Panc1 (cell line): ENCODE results near the gene TNS2. TPM values are rescaled to one million over a fixed set of nuclear protein-coding genes. Genes with fewer than 3 reads are reported as not detected.

ENCODE experiments used
- ATAC-seq: fragments of 200-7000 bp; cut with Tn5 transposase; 2 replicates; pipeline ENCODE4 v1.9.1; 2020; ENCODE audit warnings: mild to moderate bottlenecking, moderate library complexity
- BruUV-seq: library from RNA; stranded (reverse); fragments of 400-500 nt; replicated peaks from 2 replicates; lab custom pipeline; 2021; lab: Mats Ljungman, UMichigan
- CTCF ChIA-PET: fragments of 300-600 bp; sonication (Branson Sonifier 250); formaldehyde crosslinking; loops from one replicate; lab custom pipeline; 2022; ENCODE audit warnings: antibody characterized with exemption; lab: Charles Lee
- POLR2A ChIA-PET: fragments of 300-600 bp; sonication (Branson Sonifier 250); formaldehyde crosslinking; loops from one replicate; lab custom pipeline; 2022; ENCODE audit warnings: antibody characterized with exemption; lab: Charles Lee
- DNase-seq: peaks from one replicate; pipeline ENCODE4 v3.0.0-alpha.2; 2010; ENCODE audit warnings: low read depth, low spot score
- H3K27ac ChIP-seq: 2 replicates; pipeline ENCODE4 v1.5.1; 2011; ENCODE audit warnings: mild to moderate bottlenecking, low read length, inconsistent platforms
- H3K27me3 ChIP-seq: fragments of 200-500 bp; sonication (Bioruptor generic); 2 replicates; pipeline ENCODE4 v1.6.0; 2014; ENCODE audit warnings: low read length, inconsistent platforms; ENCODE audit not compliant: control insufficient read depth, insufficient read depth
- H3K36me3 ChIP-seq: fragments of 200-500 bp; sonication (Bioruptor generic); 2 replicates; pipeline ENCODE4 v1.5.1; 2014; ENCODE audit warnings: inconsistent platforms, mild to moderate bottlenecking, low read length, moderate library complexity; ENCODE audit not compliant: control insufficient read depth, insufficient read depth
- H3K4me1 ChIP-seq: 2 replicates; pipeline ENCODE4 v1.5.1; 2011; ENCODE audit warnings: inconsistent platforms, mild to moderate bottlenecking, low read length, moderate library complexity; ENCODE audit not compliant: control insufficient read depth, insufficient read depth
- H3K4me3 ChIP-seq, 2 experiments: 2 replicates each; pipeline ENCODE4 v1.5.1; 2011 to 2012; ENCODE audit warnings: low read depth in 2 of 2, low read length in 2 of 2, mild to moderate bottlenecking in 2 of 2, inconsistent platforms in 1 of 2, moderate library complexity in 1 of 2
- H3K9me3 ChIP-seq: fragments of 200-500 bp; sonication (Bioruptor generic); 2 replicates; pipeline ENCODE4 v1.5.1; 2014; ENCODE audit warnings: low read depth, mild to moderate bottlenecking, inconsistent platforms, low read length, moderate library complexity; ENCODE audit not compliant: control insufficient read depth, insufficient read depth
- POLR2AphosphoS5 ChIP-seq: IDR thresholded peaks from 2 replicates; pipeline ENCODE4 v1.6.1; 2012; ENCODE audit warnings: mild to moderate bottlenecking, low read depth, low read length, moderate library complexity
- in situ Hi-C: cut with HindIII; loops from 2 replicates; pipeline ENCODE4 v1.10.0; 2016; ENCODE audit warnings: low sequenced_read_pairs, low pct_unique_long_range_greater_than_20kb
- intact Hi-C: fragments of 100-400 bp; cut with micrococcal nuclease; formaldehyde crosslinking; loops from one replicate; pipeline ENCODE4 v1.10.0; 2022; ENCODE audit not compliant: unreplicated experiment
- total RNA-seq: library from RNA; stranded (reverse); gene quantifications from one replicate; pipeline ENCODE4 v1.2.1, GENCODE V29; 2021; ENCODE audit not compliant: unreplicated experiment
- TF ChIP-seq, protein P1 (sequence below), 2 experiments: IDR thresholded peaks; 2 replicates each; pipeline ENCODE4 v1.6.1; 2011 to 2012; ENCODE audit warnings: low read depth in 2 of 2, control low read depth in 1 of 2, low read length in 1 of 2, mild to moderate bottlenecking in 1 of 2, moderate library complexity in 1 of 2; ENCODE audit not compliant: insufficient read depth in 1 of 2
- TF ChIP-seq, protein P2 (sequence below): fragments of 450-650 bp; IDR thresholded peaks from 2 replicates; pipeline ENCODE4 v1.5.1; 2017; ENCODE audit warnings: mild to moderate bottlenecking

The TNS2 gene
- total RNA-seq, 1 experiment from 2014 or later, result 48.1 TPM

DNA sequence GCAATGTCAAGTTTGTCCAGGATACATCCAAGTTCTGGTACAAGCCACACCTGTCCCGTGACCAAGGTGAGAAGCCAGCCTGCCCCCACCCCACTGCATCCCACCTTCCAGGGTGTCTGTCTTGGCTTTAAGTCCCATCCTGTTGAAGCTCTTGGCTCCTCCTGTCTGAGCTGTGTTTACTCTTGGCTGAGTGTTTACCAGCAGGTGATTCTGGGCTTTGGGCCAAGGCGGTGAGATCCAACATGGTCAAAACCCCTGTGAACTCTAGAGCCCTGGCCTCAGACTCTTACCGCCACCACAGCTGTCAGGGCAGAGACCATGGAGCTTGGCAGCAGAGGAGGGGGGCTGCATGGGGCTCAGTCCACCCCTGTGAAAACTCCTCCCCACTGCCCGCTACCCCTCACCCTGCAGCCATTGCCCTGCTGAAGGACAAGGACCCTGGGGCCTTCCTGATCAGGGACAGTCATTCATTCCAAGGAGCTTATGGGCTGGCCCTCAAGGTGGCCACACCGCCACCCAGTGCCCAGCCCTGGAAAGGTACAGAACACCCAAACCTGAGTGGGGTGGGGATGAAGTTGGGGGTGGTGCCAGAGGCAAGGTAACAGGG is 11.6 kb downstream of the TNS2 start:
- in situ Hi-C loops, result no loop called here
- DNase-seq (no peak), ATAC-seq (peak; percentile 65)
- TF ChIP-seq, protein P1, sequence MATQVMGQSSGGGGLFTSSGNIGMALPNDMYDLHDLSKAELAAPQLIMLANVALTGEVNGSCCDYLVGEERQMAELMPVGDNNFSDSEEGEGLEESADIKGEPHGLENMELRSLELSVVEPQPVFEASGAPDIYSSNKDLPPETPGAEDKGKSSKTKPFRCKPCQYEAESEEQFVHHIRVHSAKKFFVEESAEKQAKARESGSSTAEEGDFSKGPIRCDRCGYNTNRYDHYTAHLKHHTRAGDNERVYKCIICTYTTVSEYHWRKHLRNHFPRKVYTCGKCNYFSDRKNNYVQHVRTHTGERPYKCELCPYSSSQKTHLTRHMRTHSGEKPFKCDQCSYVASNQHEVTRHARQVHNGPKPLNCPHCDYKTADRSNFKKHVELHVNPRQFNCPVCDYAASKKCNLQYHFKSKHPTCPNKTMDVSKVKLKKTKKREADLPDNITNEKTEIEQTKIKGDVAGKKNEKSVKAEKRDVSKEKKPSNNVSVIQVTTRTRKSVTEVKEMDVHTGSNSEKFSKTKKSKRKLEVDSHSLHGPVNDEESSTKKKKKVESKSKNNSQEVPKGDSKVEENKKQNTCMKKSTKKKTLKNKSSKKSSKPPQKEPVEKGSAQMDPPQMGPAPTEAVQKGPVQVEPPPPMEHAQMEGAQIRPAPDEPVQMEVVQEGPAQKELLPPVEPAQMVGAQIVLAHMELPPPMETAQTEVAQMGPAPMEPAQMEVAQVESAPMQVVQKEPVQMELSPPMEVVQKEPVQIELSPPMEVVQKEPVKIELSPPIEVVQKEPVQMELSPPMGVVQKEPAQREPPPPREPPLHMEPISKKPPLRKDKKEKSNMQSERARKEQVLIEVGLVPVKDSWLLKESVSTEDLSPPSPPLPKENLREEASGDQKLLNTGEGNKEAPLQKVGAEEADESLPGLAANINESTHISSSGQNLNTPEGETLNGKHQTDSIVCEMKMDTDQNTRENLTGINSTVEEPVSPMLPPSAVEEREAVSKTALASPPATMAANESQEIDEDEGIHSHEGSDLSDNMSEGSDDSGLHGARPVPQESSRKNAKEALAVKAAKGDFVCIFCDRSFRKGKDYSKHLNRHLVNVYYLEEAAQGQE (IDR thresholded peaks at IDR 0.05; ENCODE audit: insufficient read depth in 1 of 2, low read depth in 2 of 2, low read length in 1 of 2), result no peak
- TF ChIP-seq, protein P2, sequence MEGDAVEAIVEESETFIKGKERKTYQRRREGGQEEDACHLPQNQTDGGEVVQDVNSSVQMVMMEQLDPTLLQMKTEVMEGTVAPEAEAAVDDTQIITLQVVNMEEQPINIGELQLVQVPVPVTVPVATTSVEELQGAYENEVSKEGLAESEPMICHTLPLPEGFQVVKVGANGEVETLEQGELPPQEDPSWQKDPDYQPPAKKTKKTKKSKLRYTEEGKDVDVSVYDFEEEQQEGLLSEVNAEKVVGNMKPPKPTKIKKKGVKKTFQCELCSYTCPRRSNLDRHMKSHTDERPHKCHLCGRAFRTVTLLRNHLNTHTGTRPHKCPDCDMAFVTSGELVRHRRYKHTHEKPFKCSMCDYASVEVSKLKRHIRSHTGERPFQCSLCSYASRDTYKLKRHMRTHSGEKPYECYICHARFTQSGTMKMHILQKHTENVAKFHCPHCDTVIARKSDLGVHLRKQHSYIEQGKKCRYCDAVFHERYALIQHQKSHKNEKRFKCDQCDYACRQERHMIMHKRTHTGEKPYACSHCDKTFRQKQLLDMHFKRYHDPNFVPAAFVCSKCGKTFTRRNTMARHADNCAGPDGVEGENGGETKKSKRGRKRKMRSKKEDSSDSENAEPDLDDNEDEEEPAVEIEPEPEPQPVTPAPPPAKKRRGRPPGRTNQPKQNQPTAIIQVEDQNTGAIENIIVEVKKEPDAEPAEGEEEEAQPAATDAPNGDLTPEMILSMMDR, result peak; percentile 71
- no peaks in the 10 kb centered on the region; the same call in 1 of the 2 replicates for H3K36me3 ChIP-seq
- H3K4me1 ChIP-seq, result peaks cover 13% of the 10 kb centered on the region
- H3K27ac ChIP-seq, result 0 out of 2 replicates have a peak overlapping the region, but pooled peaks have one; percentile 12
- POLR2A ChIA-PET, result no interaction called here
- no peaks in the 10 kb centered on the region for H3K9me3 ChIP-seq
- no peaks in the 10 kb centered on the region for H3K27me3 ChIP-seq
- H3K4me3 ChIP-seq, result no peak overlapping the region
- no TSS peak for BruUV-seq
- CTCF ChIA-PET, result interaction anchor here (1.3 kb wide), 1 partner anchor 13 kb away, joined by 3 read pairs; no protein-coding TSS in a partner anchor
- intact Hi-C loops, result loop anchor here (10.0 kb wide), 1 partner anchor 93 kb away; no protein-coding TSS in a partner anchor

DNA sequence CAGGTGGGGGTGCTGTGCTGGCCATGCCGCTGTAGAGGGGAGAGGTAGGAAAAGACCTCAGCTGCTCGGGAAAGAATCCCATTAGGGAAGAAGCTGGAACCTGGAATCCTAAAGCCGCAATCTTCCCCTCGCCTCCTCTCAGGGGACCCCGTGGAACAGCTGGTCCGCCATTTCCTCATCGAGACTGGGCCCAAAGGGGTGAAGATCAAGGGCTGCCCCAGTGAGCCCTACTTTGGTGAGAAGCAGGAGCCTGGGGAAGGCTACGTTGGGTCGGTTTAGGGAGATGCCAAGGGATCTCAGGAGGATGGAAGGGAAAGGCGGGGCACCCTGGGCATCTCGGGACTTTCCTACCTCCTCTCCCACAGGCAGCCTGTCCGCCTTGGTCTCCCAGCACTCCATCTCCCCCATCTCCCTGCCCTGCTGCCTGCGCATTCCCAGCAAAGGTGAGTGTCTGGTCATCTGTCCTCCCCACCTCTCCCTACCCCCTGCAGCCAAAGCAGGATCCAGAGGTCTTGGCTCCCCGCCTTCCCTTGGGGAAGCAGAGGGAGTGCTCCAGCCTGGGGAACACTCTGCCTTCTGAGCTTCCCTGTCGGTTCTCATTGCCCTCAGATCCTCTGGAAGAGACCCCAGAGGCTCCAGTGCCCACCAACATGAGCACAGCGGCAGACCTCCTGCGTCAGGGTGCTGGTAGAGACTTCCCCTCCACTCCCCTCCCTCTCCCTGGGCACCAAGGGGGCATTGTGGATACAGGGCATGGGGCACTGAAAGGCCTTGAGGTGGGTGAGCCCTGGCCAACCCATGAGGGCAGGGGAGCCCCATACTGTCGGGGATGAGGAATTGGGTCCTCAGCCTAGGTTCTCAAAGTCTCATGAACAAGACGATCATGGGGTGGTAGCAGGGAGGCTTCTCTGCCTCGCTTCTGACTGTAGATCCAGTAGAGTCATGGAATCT is 12.4 kb downstream of the TNS2 start:
- POLR2A ChIA-PET, result no interaction called here
- no TSS peak for BruUV-seq

More for the DNA sequence above, 12.4 kb downstream of the TNS2 start:
- DNase-seq (no peak), ATAC-seq (no peak)
- TF ChIP-seq, protein P2, result peak; percentile 28; the same call in 1 of the 2 replicates
- TF ChIP-seq POLR2AphosphoS5, result no peak
- H3K27ac ChIP-seq, result no peak overlapping the region; the same call in 1 of the 2 replicates
- in situ Hi-C loops (no loop called here), intact Hi-C loops (loop anchor here (10.0 kb wide), 1 partner anchor 93 kb away; no protein-coding TSS in a partner anchor)
- H3K9me3 ChIP-seq, result no peaks in the 10 kb centered on the region
- no peaks in the 10 kb centered on the region for H3K27me3 ChIP-seq
- CTCF ChIA-PET, result interaction anchor here (0.5 to 1.3 kb wide), 2 partner anchors 14 to 415 kb away, joined by 3 to 5 read pairs; no protein-coding TSS in a partner anchor
- no peak overlapping the region for H3K4me3 ChIP-seq
- H3K4me1 ChIP-seq, result peaks cover 13% of the 10 kb centered on the region
- no peaks in the 10 kb centered on the region; the same call in 1 of the 2 replicates for H3K36me3 ChIP-seq
